DND-41 (cell line): ENCODE measurements around the gene ETFRF1.

Experiments
- ATAC-seq: fragments of 200-7000 bp; cut with Tn5 transposase; 3 replicates; pipeline ENCODE4 v1.9.1; 2021; ENCODE audit warnings: low read depth; ENCODE audit not compliant: insufficient read depth
- DNase-seq: peaks from one replicate; pipeline ENCODE4 v3.0.0-alpha.2; 2020
- H2AFZ ChIP-seq: 2 replicates; pipeline ENCODE4 v1.6.0; 2012; ENCODE audit warnings: low read depth, low read length
- H3K27ac ChIP-seq: 2 replicates; pipeline ENCODE4 v1.5.1; 2012; ENCODE audit warnings: low read length, inconsistent platforms
- H3K27me3 ChIP-seq: fragments of 200-600 bp; sonication (generic); 2 replicates; pipeline ENCODE4 v1.6.0; 2012; ENCODE audit warnings: low read length, mild to moderate bottlenecking, inconsistent platforms; ENCODE audit not compliant: insufficient read depth, poor library complexity
- H3K36me3 ChIP-seq: 2 replicates; pipeline ENCODE4 v1.5.1; 2012; ENCODE audit warnings: low read length, inconsistent platforms; ENCODE audit not compliant: insufficient read depth
- H3K4me1 ChIP-seq: 2 replicates; pipeline ENCODE4 v1.5.1; 2012; ENCODE audit warnings: mild to moderate bottlenecking, low read length; ENCODE audit not compliant: insufficient read depth
- H3K4me2 ChIP-seq: 2 replicates; pipeline ENCODE4 v1.6.0; 2012; ENCODE audit warnings: mild to moderate bottlenecking, moderate library complexity, low read length, inconsistent platforms; ENCODE audit not compliant: insufficient read depth
- H3K4me3 ChIP-seq, 2 experiments: fragments of 200-600 bp in 1 of 2; shearing (Covaris generic) in 1 of 2; 2 replicates each; pipeline ENCODE4 v1.5.1; 2012 to 2016; ENCODE audit warnings: inconsistent platforms in 2 of 2, low read length in 2 of 2, mild to moderate bottlenecking in 2 of 2, low read depth in 1 of 2, moderate library complexity in 1 of 2
- H3K79me2 ChIP-seq: 2 replicates; pipeline ENCODE4 v1.6.0; 2012; ENCODE audit warnings: low read length, inconsistent platforms; ENCODE audit not compliant: insufficient read depth
- H3K9ac ChIP-seq: 2 replicates; pipeline ENCODE4 v1.6.0; 2012; ENCODE audit warnings: low read depth, mild to moderate bottlenecking, inconsistent platforms, low read length, moderate library complexity
- H3K9me3 ChIP-seq: 2 replicates; pipeline ENCODE4 v1.5.1; 2012; ENCODE audit warnings: low read length, moderate library complexity, mild to moderate bottlenecking, inconsistent platforms; ENCODE audit not compliant: insufficient read depth, severe bottlenecking
- H4K20me1 ChIP-seq: 2 replicates; pipeline ENCODE4 v1.6.0; 2012; ENCODE audit warnings: low read length; ENCODE audit not compliant: insufficient read depth
- CTCF ChIP-seq: IDR thresholded peaks from 2 replicates; pipeline ENCODE4 v1.5.1; 2012; ENCODE audit warnings: borderline replicate concordance, low read length, moderate library complexity, mild to moderate bottlenecking; ENCODE audit not compliant: poor library complexity, severe bottlenecking; ENCODE audit errors: extremely low read depth
- EZH2 ChIP-seq: IDR thresholded peaks from 3 replicates; pipeline ENCODE4 v1.6.1; 2012; ENCODE audit warnings: borderline replicate concordance, low read depth, mild to moderate bottlenecking, moderate library complexity, low read length, inconsistent platforms; ENCODE audit not compliant: severe bottlenecking

Gene ETFRF1

GRCh38 chr12:25194214-25194613 lies 823 bp upstream of the ETFRF1 start:
- Histone ChIP-seq H3K4me3 (peak overlapping the region; percentile 36 to 94; a peak in 3 of 4 replicates), H2AFZ (peak overlapping the region; percentile 83)

GRCh38 chr12:25194722-25195055 lies 348 bp upstream of the ETFRF1 start:
- no peak for ATAC-seq
- Histone ChIP-seq H3K4me1 (peaks cover 20% of the 10 kb centered on the region), H3K36me3 (no peaks in the 10 kb centered on the region), H4K20me1 (no peaks in the 10 kb centered on the region), H3K9ac (peak overlapping the region; percentile 65), H2AFZ (peak overlapping the region; percentile 83), H3K27ac (peak overlapping the region; percentile 29; the same call in 1 of the 2 replicates), H3K4me2 (peak overlapping the region; percentile 98), H3K27me3 (no peaks in the 10 kb centered on the region), H3K79me2 (no peaks in the 10 kb centered on the region), H3K4me3 (peak overlapping the region; percentile 36 to 94), H3K9me3 (no peaks in the 10 kb centered on the region)
- TF ChIP-seq EZH2 (no peak), CTCF (no peak)
- no peak for DNase-seq

More at GRCh38 chr12:25194214-25194613, 823 bp upstream of the ETFRF1 start:
- no peak for TF ChIP-seq CTCF
- no peak for TF ChIP-seq EZH2
- no peaks in the 10 kb centered on the region for H3K79me2 ChIP-seq
- no peaks in the 10 kb centered on the region for H3K27me3 ChIP-seq
- H3K27ac ChIP-seq: no peak overlapping the region; the same call in 1 of the 2 replicates
- H3K4me1 ChIP-seq: peaks cover 20% of the 10 kb centered on the region
- peak overlapping the region; percentile 98 for H3K4me2 ChIP-seq
- no peak for ATAC-seq
- no peaks in the 10 kb centered on the region for H3K36me3 ChIP-seq
- peak overlapping the region; percentile 65; the same call in 1 of the 2 replicates for H3K9ac ChIP-seq
- no peaks in the 10 kb centered on the region for H4K20me1 ChIP-seq
- no peaks in the 10 kb centered on the region for H3K9me3 ChIP-seq
- no peak for DNase-seq

GRCh38 chr12:25197608-25198007 lies 2.6 kb downstream of the ETFRF1 start:
- Histone ChIP-seq H3K27ac (no peak overlapping the region), H3K4me2 (no peak overlapping the region), H3K36me3 (no peaks in the 10 kb centered on the region), H4K20me1 (no peaks in the 10 kb centered on the region), H3K4me3 (no peak overlapping the region), H3K9ac (no peak overlapping the region), H3K79me2 (no peaks in the 10 kb centered on the region), H3K4me1 (peaks cover 20% of the 10 kb centered on the region), H2AFZ (no peak overlapping the region), H3K9me3 (no peaks in the 10 kb centered on the region), H3K27me3 (no peaks in the 10 kb centered on the region)
- DNase-seq (no peak), ATAC-seq (no peak)
- TF ChIP-seq CTCF: no peak
- TF ChIP-seq EZH2: no peak

GRCh38 chr12:25200703-25201102 lies 5.7 kb downstream of the ETFRF1 start:
- no peaks in the 10 kb centered on the region for H3K79me2 ChIP-seq
- H3K36me3 ChIP-seq: peaks cover 13% of the 10 kb centered on the region
- no peak overlapping the region for H3K4me2 ChIP-seq
- H3K9me3 ChIP-seq: no peaks in the 10 kb centered on the region
- ATAC-seq (no peak), DNase-seq (no peak)
- H3K4me3 ChIP-seq: no peak overlapping the region
- H3K27me3 ChIP-seq: no peaks in the 10 kb centered on the region
- peaks cover 9% of the 10 kb centered on the region for H3K4me1 ChIP-seq
- no peak overlapping the region for H2AFZ ChIP-seq
- H3K9ac ChIP-seq: no peak overlapping the region
- no peak overlapping the region for H3K27ac ChIP-seq
- no peak for TF ChIP-seq EZH2
- TF ChIP-seq CTCF: no peak
- peaks cover 2% of the 10 kb centered on the region; the same call in 1 of the 2 replicates for H4K20me1 ChIP-seq
